GM18520 (cell line): ENCODE results near the gene COX6B2.

ENCODE experiments used
- ATAC-seq: cut with Tn5 transposase; IDR thresholded peaks from one replicate; pipeline ENCODE4 v1.9.1; 2021; ENCODE audit not compliant: unreplicated experiment

Gene COX6B2

DNA sequence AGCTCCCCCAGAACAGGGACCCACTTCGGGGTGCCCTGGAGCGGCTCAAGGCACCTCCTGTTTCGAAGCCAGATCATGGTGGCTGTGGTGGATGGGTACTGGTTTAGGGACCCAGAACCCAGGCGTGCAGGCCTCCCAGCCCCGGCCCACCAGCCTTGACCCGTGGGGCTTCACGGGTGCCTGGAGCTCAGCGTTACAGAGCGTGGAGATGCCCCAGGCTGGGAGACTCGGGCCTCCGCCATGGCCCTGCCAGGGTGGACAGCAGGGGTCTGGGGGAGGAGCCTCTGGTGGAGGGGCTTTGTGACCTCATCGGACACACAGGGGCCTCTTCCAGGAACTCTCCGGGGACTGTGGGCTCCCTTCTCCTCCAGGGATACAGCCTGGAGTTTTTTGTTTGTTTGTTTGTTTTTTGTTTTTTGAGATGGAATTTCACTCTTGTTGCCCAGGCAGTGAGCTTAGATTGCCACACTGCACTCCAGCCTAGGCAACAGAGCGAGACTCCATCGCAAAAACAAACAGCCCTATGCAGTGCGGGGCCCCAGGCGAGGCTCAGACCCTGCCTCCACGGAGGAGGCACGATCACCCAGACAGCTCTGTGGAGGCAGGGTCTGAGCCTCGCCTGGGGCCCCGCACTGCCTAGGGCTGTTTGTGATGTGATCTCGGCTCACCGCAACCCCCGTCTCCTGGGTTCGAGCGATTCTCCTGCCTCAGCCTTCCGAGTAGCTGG lies 8.6 kb upstream of the COX6B2 start, which contains the start of gene GARIN5B:
TSS of gene GARIN5B (minus strand) at position 271 of the 727 bp plus-strand sequence. CDS start at position 77, 194 bp downstream.
- ATAC-seq: no peak

DNA sequence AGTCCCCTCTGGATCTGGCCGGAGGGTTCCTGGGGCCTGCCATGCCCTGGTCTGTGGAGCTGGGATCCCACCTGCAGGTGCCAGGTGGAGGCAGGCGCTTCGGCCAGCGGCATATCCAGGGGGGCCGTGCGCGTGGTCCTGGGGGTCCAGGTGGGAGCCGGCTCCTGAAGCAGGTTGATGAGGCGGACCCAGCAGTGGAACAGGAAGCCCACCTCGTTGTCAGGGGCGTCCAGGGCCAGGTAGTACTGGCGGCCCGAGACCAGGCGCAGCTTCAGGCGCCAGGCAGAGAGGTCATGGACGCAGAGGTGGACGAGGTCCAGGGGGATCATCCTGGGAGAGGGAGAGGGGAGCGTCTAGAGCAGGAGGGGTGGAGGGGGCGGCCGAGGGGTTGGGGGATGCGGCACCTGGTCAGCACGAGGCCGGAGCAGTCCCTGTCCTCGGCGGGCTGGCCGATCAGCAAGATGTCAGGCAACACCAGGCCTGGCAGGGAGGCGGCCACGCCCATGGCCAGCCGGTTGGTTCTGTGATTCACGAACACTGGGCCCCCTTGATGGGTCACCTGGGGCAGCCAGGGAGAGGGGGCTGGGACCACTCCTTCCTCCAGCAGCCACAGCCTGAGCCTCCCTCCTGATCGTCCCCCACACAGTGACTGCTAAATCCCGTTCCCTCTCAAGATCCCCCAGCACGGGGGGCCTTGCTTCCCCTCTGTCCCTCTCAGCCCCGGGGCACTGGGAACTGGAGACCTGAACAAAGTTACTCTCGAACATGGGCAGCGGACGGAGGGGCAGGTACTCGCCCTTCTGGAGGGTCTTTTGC lies 7.9 kb upstream of the COX6B2 start:
- no peak for ATAC-seq

DNA sequence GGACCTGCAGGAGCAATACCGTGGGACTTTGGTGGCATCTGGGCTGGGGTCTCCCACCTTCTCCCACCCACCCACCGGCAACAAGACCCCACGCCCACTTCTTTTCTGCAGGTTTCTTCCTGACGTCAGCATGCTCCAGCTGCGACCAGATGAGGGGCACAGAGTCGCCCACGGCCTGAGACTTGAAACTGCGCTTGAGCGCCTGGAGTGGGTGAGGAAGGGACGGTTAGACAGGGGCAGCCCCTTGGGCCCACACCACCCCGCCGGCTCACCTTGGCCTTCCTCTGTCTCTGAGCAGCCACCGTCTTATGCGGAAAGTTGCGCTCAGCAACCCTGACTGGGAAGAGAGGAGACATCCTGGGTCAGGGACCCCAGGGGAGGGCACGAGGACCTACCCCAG lies 6.4 kb upstream of the COX6B2 start:
- no peak for ATAC-seq

DNA sequence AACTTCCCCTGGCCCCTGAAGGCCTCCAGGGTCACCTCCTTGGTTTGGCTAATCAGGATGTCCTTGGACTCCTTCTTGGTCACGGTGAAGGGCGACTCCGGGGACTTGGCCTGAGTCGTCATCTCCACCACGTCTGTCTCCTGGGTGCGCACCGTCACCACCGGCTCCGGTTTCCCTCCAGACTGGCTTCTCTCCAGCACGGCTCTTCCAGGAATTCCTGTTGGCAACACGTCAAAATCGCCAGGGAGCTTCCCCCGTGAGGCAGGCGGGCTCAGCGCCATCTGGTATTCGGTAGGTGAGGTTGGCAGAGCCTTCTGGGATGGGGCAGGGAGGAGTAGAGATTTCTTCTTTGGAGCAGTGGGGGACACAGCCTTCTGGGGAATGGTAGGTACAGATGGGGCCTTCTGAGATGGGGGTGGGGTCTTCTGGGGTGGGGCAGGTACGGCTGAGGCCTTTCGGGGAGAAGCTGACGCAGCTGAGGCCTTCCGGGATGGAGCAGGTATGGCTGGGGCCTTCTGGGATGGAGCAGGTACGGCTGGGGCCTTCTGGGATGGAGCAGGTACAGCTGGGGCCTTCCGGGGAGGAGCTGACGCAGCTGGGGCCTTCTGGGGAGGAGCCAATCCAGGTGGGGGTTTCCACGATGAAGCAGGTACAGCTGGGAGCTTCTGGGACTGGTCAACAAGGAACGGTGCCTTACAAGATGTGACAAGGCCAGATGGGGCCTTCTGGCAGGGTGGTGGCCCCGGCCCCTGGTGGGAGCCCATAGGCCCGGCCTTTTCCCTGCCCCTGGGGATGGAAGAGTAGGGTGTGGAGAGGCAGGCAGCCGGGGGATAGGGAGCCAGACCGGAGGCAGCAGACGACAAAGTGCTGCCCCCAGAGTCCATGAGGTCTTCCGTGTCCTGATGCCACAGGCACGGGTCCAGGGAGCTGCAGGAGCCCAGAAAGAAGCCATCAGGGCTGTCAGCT lies 4.7 kb upstream of the COX6B2 start:
- no peak for ATAC-seq

DNA sequence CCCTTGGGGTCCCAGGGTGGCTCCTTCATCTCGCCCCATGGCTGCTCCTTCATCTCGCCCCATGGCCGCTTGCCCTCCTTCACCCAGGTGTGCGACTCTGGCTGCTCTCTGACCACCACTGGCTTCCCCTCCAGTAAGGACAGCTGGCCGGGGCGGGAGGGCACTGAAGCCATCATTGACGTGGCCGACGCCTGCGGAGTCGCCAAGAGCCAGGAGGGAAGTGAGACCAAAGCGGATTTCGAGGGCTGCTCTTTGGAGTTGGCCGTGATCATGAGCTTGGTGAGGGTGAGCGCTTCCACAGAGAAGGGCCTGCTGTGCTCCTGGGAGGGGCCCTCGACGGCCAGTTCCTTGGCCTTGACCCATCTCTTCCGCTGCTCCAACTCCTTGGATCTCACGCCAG lies 4.0 kb upstream of the COX6B2 start:
- no peak for ATAC-seq

DNA sequence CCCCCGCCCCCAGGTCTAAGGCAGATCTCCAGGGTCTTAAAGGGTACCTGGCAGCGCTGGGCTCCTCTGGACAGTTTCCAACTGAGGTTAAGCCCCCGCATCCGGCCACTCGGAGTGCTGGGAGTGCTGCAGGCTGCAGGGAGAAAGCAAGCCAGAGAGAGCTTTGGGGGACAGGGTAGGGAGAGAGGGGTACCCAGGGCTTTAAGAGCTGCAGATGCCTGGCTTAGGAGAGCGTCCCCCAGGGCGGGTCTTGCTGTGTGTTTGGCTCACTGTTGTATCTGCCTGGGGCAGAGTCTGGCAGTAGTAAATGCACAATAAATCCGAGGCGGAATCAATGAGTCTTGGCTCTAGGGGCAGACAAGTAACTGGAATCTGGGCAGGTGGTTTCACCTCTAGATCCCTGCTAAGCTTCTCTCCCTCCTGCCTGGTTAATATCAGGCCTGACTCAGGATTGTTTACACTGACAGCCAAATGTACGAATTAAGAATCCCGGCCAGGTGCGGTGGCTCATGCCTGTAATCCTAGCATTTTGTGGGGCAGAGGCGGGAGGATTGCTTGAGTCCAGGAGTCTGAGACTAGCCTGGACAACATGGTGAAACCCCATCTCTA lies 798 bp upstream of the COX6B2 start:
- ATAC-seq: no peak

DNA sequence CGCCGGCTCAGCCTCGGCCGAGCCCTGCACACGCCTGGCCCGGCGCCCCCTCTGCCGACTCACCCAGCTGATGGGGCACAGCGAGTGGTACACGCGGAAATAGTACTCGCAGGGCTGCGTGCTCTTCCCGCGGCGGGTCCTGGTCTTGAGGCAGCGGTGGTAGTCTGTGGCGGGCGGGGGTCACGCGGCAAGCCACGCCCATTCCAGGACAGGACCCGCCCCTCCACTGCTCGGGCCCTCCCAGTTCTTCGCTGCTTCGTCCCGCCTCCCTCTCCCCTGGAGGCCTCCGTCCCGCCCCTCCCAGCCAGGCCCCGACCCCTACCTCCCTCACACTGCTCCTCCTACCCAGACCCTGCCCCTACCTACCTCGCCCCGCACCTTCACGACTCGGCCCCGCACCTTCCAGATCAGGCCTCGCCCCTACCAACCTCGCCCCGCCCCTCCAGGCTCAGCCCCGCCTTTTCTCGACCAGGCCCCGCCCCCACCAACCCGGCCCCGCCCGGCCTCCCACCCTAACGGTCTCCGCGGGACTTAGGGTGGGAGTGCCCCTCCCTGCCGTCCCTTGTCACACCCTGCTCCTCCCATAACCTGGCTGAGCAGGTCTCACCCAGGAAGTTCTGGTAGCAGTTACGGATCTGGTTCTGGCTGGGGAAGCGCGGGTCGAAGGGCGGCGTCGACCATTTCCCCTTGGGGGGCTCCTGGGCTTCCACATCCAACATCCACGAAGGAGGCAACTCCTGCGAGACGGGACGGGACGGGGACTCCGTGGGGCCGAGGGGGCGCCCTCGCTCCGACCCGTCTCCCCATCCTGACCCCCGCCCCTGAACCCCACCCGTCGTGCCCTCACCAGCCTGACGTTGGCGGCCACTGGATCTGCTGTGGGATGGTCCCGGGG lies 469 bp downstream of the COX6B2 start:
- ATAC-seq: no peak

DNA sequence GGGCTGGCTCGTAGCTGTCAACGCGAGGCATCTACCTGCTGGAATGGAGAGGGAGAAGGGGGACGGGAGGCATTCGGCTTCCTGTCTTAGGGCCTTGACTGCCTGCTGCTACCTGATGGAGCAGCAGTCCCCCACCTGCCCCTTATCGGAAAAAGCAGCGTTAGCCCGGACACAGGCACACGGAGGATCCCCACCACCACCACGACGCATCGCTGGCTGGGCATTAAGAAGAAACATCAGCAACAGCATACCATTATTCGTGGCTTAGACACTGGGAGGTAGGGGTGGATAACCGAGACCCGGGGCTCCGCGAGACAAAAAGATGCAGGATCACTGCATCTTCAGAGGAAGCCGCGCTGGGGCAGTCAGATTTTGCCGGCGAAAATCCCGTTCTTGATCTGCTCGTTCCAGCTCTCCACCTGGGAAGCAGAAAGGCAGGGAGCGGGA lies 1.1 kb downstream of the COX6B2 start:
- no peak for ATAC-seq

DNA sequence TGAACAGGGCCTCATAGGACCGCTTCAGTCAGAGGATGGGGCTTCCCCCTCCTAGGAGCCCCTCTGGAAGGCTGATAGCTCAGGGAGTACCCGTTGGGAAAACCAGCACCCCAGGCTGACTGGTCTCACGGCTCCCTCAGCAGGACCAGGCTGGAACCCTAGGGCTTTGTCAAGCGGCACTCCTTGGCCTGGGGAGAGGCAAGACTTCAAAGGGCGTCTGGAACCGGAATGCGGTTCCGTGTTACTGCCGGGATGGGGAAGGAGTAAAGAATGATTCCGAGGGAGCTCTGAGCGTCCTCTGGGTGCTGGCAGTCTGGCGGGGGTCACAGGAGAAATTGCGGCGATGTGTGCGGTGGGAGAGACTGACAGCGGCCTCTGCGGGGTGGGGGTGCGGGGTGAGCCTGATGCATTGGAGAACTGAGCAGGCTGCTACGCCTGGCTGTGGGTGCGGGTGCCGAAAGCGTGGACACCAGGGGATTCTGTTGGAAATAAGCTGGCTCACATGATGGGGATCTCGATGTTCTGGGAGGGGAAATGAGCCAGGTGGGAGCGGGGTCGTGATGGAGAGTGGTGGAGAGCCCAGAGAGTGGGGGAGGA lies 1.9 kb downstream of the COX6B2 start:
- no peak for ATAC-seq

DNA sequence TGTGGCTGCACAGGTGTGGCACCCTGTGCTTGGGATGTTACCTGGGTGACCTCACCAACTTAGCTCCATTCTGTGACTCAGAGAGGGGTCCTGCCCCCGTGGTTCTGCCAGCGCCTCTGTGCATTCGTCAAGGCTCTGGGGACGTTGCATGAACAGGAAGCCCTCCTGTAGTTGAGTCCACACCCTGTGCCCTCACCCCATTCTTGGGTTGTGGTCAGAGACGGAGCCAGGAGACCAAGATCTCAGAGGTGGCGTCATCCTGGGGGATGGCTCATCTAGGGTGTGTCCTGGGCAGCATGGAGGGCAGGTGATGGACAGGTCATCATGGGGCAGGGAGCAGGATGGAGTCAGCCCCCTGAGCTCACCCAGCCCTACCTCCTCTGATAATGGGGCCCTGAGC lies 2.5 kb downstream of the COX6B2 start:
- no peak for ATAC-seq

DNA sequence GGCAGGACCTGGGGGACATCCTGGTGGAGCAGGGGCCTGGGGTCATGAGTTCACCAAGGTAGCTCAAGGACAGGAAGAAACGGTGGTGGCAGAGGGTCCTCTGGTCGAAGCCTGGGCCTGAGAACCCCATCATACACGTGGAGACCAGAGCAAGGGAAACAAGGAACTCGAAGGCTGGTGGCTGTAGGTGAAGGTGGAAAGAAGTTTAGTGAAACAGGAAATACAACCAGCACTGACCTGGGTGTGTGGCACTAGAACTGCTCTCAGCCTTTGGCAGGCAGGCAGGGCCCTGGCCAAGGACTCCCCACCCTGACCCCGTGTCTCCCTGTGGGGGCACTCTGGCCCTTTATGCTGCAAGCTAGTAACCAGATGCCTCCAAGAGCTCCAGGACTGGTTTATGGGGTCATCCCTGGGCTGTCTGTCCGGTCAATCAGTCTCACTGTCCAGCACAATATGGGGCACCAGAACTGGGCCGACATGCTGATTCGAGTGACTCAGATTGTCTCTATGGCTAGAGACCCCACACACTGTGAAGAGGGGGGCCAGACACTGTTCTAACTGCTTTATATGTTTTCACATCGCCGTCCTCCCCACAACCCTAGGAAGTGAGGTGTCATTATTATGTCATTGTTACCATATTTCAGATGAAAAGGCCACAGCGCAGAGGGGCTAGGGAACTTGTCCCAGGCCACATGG lies 3.8 kb downstream of the COX6B2 start:
- no peak for ATAC-seq

DNA sequence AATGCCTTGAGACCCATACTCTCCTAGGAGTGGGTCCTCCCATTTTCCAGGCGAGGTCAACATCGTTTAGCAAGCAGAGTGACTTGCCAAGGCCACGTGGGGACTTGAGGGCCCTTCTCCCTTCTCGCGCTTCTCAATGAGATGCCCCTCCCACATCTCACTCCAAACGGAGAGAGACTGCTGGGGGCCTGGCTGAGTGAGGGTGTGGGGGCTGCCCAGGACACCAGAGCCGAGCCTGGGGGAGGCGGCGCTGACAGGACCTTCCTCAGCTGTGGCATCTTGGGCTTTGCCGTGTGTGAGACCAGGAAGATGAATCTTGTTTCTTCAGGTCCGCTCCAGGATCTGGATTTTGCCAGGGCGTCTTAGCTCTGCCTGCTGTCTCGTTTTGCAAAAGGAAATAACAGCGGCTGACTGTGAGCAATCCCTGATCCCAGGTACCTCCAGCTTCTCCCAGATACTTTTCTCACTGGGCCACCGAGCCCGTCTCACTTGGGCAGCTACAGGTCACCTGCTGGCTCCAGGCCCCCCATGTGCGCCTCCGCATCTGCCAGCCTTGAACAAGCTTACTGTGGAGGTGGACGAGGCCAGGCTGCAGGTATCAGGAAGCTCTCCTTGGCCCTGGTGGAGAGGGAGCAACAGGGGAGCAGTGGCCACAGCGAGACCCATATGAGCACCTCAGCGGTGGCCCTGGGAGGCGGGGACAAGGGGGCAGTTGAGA lies 6.0 kb downstream of the COX6B2 start:
- ATAC-seq: no peak

DNA sequence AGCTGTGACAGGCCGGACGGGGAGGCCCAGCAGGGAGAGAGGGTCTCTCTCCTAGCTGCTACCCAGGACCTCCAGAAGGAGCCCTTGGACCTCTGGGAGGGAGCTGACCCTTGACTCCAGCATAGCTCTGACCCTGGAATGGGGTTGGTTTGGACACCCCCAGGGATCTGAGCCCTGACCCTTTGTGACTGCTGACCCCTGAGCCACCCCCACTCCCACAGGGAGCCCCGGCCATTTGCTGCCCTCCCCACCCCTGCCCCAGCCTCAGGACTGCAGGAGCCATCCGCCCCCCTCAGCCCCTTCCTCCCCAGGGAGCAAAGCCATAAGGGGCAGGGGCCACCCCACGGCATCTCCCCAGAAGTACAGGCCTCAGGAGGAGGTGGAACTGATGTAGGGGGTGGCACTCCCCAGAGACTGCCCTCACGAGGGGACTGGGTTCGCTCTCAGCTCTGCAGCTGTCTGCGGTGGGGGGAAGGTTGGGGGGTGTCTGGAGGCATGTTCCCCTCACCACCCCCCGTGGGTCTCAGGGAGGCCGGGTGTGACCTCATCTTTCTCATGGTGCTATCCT lies 7.0 kb downstream of the COX6B2 start:
- no peak for ATAC-seq

DNA sequence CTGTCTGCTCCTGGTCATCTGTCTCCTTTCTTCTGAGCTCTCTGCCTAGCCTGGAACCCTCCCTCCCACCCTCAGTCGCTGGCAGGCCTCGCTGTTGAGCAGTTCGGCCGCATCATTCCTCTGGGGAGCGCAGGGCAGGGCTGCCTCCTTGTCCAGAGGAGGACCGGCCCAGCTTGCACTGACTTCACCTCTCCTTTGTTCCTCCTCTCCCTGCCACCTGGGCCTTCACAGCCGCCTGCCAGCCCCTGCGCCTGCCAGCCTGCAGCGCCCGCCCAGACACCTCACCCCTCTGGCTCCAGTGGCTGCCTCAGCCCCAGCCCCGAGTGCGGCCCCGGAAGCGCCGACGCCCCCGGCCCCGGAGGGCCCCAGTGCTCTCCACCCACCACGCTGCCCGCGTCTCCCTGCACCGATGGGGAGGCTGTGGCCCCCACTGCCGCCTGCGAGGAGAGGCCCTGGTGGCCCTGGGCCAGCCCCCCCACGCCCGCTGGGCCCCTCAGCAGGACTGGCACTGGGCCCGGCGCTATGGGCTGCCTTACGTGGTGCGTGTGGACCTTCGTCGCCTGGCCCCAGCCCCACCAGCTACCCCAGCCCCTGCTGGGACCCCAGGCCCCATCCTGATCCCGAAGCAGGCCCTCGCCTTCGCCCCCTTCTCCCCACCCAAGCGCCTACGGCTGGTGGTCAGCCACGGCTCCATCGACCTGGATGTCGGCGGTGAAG lies 7.6 kb downstream of the COX6B2 start:
- no peak for ATAC-seq

DNA sequence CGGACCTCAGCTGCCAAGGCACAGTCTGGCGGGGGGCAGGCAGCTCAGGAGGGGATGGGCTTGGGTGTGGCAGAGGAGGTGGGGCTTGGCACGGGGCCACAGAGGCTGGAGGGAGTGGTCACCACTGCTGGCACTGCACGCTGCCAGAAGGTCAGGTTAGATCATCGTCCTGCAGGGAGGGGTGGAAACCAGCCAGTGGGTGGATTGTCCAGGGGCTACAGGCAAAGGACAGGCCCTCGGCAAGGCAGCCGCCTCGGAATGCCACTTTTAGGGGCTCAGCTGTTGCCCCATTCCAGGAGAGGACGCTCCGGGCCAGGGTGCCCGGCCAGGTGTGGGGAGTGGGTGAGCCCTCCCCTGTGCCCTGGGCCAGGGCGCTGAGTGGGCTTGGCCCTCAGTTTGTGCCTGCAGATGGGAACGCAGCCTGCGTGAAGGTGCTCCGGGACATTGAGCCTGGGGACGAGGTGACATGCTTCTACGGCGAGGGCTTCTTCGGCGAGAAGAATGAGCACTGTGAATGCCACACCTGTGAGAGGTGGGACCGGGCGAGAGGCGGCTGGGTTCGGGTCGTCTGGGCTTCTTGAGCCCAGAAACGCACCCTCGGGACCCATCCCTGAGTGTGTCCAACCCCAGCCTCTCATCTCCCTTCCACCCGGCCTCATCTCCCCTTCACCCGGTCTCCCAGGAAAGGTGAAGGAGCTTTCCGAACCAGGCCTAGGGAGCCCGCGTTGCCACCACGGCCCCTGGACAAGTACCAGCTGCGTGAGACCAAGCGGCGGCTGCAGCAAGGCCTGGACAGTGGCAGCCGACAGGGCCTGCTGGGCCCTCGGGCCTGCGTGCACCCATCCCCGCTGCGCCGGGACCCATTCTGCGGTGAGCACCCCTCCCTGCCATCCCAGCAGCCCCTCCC lies 8.4 kb downstream of the COX6B2 start:
- no peak for ATAC-seq
